ENCODE measurements around the gene KRT81.
"Not testable (repeated sequence)": the region's sequence is repeated elsewhere in the genome, so short reads cannot be mapped to it uniquely, and the experiment has no call there.

KRT81 gene

DNA sequence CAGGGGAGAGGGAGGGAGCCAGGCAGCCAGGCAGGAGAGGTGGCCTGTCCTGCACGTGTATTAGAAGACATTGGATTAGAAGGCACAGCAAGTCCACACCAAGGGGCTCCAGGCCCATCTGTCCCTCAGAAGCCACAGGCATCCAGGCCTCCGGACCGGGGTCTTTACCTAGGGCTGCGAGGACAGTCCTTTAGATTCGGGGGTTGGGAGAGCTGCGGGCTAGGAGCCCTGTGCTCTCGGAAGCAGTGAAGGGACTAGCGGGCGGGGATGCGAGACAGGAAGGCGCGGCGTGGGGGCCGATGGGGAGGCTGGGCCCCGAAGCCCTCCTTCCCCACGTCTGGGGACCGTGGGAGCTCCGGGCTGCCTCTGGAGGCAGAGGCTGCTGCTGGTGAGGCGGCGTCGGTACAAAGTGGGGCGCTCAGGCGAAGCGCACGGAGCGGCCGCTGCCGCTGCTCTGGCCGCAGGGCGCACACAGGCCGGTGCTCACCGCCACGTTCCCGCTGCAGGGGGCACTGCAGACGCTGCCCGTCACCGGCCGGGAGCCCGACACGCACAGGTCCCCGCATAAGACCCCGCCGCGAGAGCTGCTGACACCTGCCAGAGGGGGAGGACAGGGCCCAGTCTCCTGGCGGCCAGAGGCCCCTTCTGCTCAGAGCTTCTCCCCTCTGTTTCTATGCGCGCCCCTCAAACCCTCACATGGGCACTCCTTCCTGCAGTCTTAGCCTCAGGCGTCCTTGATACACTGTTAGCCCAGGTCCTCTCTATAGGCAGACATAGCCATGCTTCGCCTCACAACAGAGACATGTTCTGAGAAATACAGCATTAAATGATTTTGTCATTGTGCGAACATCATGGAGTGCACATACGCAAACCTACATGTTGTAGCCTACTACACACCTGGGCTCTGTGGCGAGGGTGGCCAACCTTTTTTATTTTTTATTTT lies 41.0 kb downstream of the KRT81 start:
- DNase-seq, result no peak

DNA sequence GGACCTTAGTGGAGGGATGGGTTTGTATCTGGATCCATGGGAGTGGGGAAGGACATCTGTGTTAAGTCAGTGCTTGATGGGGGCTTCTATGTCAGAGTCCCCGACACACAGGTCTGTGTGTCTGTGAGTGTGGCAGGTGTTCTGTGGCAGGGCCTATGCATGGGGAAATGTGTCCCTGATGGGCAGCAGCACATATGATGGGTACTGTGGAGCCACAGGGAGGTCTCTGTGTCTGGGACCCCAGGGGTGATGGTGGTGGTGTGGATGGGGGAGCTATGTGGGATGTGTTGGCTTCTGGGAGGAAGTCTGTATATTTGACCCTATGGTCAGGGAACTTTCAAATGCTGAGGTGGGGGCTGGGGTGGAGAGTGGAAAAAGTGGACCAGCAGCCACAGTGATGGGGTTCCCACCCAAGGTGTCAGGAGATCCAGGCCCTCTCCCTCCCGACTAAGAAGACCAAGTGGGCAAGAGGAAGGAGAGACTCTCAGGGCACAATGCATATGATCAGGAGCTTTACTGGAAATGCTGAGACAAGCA lies 41.8 kb downstream of the KRT81 start:
- DNase-seq, result no peak

DNA sequence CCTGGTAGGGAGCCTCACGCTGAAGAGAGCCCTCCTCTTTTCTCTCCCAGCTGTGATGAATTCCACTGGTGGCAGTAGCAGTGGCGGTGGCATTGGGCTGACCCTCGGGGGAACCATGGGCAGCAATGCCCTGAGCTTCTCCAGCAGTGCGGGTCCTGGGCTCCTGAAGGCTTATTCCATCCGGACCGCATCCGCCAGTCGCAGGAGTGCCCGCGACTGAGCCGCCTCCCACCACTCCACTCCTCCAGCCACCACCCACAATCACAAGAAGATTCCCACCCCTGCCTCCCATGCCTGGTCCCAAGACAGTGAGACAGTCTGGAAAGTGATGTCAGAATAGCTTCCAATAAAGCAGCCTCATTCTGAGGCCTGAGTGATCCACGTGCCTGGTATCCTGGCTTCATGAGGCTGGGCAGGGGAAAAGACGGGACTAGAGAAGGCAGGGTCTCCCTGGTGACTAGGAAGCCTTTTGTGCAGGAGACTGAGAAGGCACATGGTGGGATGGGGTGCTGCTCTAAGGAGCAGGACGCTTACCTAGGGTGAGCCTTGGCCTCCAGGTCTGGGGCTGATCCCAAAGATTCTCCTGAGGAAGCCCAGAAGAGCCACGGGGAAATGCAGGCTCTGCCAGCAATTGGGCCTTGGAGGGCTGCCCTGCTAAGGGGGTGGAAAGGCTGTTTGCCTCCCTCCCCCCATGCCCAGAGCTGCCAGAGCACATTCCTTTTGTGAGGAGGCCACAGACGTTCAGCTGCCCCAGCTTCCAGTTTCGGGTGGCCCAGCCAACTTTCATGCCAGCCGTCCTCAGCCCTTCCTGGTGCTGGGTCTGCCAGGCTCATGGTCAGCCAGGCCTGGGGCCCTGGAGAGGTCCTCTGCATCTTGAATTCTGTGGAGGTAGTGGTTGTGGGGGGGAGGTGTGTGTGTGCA lies 42.5 kb downstream of the KRT81 start:
- no peak for DNase-seq

DNA sequence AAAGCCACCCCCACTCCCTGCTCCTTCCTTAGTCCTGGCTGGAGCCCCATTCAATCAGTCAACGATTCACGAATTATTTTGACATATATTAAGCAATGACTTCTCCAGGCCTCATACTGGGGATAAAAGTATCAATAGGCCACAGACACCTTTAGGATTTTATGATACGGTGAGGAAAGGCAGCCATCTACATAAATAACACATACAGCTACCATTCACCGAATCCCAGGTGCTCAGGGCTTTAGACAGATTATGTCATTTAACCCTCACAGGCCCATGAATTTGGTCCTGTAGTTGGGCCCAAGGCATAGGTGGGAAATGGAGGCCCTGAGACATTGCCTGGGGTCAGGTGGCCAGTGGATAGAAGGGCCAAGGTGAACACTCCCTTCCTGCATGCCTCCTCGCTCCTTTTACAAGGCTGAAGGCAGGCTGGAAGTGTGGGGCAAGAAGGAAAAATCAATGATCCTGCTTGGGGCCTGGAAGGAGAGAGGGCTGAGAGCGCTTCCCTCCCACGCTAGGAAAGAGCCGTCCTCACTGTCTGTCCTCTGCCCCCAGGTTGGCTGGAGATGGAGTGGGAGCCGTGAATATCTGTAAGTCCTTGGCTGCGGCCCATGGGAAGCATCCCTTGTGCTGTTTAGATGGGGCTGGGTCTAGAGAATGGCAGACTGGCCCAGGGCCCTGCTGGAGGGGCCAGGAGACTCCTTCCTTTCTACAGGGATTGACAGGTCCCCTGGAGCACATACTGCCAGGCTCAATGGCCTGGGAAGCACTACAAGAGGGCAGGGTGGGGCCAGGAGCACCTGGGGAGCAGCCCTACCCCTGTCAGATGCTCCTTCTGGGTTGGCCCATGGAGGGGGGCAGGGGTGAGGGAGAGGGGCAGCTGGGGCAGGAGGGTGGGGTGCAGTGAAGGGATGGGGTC lies 43.5 kb downstream of the KRT81 start:
- DNase-seq, result no peak

DNA sequence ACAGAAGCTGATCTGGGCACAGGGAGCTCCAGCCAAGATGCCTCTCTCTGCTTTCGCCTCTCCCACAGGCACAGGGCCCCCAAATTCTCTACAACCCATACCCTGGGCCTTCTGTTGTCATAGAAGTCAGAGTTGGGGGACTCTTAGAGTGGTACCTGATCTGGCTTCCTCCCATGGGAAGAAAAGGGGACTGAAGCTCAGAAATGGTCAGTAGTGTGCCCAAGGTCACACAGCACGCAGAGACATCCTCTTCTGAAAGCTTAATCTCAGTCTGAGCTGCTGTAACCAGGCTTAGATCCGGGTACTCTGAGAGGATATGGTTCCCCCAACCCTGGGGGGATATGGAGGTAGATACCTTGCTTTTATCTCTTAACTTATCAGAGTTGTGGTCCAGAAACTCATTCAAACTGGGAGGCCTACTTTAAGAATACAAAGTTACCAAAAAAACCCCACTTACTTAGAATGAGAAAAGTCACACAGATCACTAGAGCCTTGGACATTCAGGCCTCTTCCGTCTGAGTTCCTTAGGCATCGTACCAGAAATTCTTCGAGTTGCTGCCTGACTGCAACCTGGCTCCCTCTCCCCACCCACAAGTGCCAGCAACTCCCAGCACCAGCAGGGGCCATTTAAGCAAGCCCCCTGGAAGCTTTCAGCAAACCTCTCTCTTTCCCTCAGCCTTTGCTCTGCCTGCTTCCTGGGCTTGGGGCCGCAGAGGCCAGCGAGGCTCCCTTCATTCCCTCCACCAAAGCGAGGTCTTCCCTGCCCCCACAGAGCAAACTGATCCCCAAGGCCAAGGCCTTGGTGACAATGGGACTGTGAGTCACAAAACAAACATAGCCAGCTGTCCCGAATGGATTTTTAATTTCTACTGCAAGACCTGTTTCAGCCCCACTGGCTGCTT lies 44.4 kb downstream of the KRT81 start:
- no peak for DNase-seq

DNA sequence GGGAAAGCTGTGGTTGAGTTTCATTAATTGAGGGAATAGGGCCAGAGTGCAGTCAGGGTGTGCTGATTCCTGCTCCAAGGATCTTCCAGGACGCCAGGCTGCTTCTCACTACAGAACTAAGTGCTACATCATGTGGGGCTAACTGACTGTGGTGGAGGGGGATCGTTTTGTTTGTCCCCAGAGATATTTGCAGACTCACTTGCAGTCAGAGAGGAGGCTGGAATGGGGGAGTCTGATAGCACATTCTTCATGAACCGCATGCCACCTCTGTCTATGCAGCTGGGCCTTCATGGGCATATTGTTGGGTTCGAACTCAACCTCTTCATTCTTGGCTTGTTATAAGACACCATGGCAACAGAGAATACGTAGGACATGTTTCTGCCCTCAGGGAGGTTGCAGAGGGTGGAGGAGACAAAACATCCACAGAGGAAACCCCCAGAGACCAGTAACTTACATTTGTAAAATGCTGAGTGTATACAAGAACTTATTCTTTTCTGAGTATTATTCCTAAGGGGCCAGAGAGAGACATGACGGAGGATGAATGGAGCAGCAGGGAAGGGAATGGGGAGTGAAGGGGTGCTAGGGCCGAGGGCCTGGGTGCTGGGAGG lies 45.3 kb downstream of the KRT81 start:
- no peak for DNase-seq

DNA sequence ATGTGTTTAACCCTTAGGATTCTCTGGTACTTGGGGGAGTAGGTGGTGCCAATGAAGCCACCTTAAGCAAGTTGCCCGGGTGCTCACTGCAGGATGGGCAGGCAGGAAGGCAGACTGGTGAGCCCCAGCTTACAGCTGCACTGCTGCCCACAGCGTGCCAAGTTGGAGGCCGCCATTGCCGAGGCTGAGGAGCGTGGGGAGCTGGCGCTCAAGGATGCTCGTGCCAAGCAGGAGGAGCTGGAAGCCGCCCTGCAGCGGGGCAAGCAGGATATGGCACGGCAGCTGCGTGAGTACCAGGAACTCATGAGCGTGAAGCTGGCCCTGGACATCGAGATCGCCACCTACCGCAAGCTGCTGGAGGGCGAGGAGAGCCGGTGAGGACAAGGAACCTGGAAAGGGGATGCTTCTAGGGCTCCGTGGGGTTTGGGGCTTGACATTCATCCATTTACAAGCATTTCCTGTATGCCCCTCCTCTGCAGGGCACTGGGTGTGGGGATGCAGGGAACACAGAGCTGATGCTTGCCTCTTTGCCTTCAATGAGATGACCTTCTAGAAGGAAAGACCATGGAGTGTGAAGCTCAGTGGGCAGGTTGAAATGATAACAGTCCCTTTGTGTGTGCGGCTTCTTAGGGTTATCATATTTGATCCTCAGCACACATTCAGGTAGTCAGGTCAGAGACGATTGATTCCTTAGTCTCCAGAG lies 45.9 kb downstream of the KRT81 start:
- no peak for DNase-seq

DNA sequence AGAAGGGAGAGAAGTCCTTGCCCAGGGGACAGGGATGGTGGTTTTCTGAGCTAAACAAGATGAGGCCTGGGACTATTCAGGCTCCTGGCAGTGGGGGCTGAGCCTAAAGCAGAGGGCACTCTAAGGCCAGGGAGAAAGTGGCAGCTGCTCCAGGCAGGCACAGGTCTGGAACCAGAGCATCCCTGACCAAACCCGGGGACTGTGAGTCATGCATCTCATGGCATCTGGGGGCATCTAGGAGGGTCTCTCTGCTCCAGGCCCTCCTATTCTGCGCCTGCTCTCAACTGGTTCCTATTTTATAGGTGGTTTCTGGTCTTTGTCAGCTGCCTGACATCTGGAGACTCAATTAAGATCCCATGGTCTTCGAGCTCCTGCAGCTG lies 46.7 kb downstream of the KRT81 start:
- no peak for DNase-seq

DNA sequence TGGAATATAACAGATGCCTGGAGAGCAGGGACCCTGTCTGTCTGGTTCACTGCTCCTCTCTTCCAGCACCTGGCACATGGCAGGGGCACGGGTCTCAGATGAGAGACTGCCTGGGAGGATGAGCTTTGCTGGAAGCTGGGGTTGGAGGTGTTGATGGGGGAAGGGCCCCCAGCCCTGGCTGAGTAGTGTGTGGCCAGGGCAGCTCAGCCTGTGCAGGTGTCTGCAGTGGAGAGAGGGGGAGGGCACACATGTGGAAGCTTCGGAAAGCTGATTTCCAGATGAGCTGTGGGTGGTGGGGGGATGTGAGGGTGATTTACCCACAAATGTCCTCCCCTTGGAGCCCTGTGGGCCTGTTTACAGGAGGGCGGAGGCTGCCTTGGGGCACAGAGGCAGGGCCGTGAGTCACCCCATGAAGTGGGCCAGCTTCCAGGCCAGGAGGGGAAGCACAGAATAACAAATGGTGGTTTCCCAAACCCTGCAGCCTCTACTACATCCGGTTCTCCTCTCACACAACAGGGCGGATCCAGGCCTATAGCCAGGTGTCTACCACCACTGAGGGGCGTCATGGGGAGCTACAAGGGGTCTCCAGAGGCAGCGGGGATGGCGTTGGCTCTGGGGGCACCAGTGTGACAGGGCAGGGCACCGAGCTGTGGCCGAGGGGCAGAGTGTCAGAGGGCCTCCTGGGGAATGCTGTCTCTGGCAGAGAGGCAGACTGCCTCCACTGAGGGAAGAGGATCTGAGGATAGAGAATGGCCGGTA lies 47.3 kb downstream of the KRT81 start:
- DNase-seq, result peak; percentile 68

DNA sequence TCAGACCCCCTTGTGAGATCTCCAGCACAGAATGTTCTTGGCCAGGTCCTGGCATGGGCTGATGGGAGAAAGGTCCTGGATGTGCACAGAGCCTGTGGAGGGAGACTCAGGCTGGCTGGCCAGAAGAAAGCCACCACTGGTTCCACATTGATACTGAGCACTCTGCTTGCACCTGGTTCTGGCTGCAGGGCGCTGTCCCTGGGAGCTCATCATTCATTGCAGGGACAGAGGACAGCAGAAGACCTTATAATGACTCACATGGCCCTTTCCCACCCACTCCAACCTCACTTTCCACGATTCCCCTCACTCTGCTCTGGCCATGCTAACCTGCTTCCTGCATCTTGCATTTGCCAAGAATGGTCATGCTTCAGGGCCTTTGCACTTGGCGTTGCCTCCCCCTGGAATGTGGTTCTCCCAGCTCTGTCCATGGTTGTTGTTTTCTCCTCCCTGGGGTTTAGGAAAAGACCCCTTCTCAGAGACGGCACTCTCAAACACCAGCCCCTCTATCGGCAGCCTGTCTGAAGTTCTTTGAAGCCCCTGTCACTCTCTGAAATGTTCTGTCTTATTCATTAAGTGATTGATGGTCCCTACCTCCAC lies 48.0 kb downstream of the KRT81 start:
- no peak for DNase-seq

DNA sequence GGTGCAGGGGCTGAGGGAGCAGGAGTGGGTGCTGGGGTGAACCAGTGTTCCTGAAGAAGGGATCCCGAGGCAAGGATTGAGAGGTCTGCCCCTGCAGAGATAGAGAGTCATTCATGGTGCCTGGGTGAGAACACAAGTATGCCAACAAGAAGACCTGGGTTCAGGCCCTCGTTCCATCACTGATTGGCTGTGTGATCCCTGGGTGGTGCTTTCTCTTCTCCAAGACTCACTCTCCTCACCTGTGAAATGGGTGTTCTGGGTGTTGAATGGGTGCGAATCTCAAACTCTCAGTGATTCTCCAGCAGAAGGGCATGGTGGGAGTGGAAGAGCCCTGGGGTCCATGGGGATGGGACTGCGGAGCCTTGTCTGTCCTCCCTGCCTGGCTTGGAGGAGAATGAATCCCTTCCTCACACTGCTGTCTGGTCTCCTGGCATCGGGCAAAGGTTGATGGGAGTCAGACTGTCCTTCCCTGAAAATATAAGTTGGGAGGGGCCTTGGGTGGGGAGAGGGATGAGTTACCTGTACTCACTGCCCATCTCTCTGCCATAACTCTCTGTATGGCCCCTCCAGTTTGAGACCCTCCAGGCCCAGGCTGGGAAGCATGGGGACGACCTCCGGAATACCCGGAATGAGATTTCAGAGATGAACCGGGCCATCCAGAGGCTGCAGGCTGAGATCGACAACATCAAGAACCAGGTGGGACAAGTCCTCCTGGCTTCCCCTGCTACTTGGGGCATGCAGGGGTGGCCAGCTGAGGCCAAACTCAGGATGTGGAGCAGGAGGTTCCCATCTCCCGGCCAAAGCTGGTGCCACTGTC lies 48.7 kb downstream of the KRT81 start:
- DNase-seq, result no peak

DNA sequence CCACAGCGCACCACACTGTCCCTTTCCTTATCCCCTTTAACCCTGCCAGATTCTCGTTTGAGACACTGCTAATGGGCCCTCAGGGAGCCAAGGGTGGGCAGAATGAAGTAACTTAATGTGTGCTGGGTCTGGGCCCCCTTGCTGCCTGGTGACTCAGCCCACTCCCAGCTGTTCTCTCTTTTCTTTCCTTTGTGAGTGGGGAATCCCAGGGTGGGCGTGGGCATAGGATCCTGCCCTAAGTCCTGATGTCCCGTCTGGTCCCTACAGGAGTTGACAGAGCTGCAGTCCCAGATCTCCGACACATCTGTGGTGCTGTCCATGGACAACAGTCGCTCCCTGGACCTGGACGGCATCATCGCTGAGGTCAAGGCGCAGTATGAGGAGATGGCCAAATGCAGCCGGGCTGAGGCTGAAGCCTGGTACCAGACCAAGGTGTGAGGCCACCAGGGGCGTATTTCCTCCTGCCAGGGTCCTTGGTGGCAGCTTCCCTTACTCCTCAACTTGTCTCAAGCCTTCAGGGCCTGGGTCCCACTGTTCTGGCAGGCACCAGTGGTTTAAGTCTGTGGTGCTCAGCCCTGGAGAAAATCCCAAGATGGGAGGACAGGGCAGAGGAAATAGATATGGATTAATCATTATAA lies 50.0 kb downstream of the KRT81 start:
- no peak for DNase-seq

DNA sequence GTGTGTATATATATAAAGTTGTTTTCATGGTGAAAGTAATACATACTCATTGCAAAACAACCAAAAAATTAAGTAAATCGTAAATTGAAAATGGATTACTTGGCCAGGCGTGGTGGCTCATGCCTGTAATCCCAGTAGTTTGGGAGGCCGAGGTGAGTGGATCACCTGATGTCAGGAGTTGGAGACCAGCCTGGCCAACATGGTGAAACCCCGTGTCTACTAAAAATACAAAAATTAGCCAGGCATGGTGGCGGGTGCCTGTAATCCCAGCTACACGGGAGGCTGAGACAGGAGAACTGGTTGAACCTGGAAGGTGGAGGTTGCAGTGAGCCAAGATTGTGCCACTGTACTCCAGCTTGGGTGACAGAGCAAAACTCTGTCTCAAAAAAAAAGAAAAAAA lies 51.1 kb downstream of the KRT81 start:
- not testable (repeated sequence) for DNase-seq

DNA sequence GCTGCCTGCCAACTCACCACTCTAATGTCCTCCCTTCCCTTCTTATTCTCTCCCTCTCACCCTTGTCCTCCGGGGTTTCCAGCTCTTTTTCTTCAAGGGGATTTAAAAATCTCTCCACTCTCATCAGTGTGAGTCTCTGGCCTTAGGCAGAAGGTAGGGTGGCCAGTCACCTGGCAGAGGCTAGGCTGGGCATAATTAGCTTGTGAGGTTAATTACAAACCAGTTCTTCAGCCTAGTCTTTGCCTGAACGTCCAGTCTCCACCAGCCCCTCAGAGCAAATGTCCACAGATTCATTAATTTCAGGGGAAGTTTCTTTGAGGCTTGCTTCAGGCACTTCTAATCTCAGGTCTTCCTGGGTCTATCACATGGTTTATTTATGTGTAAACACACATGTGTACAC lies 51.6 kb downstream of the KRT81 start:
- no peak for DNase-seq

DNA sequence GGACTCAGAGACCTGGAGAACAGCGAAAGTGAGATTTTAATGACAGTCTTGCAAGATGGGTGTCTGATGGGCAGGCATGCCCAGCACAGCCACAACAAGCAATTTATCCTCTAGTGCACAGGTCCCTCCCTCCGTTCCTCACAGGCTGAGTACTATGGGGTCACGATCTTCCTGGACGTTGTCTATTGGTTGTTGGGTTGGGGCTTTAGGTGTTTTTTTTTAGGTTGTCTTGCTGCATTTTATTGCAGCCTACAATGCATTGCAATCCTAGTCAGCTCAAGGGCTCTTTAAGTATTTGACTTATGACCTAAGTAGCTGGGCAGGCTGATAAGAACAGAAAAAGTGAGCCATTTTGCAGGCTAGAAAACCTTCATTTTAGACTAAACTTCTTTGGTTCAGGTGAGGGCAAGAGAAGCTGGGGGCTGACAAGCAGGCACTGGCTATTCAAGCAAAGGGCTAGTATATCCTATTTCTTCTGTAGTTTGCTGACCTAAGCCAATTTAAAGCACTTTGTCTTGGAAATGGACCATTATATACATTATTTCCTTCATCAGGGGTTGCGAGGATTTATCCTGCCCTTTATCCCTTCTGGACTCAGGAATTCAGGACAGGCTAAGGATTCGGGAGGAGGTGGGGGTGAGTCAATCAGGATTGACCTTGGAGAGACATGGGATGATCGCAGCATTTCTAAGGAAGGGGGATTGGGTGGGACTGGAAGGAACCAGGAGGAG lies 52.3 kb downstream of the KRT81 start:
- DNase-seq, result no peak

DNA sequence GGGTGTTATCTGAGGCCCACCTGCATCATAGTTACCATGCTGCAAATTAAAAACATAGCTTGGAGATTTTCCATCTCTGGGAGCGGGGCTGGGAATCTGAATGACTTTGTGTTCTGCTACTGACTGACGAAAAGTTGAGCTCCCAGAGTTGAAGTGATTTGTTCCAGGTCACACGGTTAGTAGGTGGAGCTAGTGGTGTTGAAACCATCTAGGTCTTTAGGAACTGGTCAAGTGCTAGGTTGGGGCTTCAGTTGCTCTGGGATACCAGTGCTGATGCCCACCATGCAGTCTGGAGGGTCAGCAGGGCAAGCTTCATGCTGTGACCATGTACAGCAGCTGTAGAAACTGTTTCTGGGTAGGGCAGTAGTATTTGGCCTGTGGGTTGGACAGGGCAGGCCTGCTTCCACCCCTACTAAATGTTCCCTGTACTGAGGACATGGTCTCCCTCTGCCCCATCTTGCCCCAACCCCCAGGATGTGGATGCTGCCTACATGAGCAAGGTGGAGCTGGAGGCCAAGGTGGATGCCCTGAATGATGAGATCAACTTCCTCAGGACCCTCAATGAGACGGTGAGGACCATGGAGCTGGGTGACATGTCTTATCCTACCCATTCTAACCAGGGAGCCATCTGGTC lies 53.0 kb downstream of the KRT81 start:
- DNase-seq, result no peak
